Chondrocyte (in vitro differentiated cells): Measurements from ENCODE around the gene SLC66A2. TPM values are rescaled to one million over a fixed set of nuclear protein-coding genes. Genes with fewer than 3 reads are reported as not detected.

Source experiments
- DNase-seq: peaks from one replicate; pipeline ENCODE4 v3.0.0; 2021; ENCODE audit warnings: mixed read lengths, low spot score
- H3K27ac Mint-ChIP-seq: one replicate; pipeline ENCODE4 v1.8.0; 2021; ENCODE audit warnings: mild to moderate bottlenecking, moderate library complexity, mixed read lengths; ENCODE audit not compliant: unreplicated experiment
- H3K27me3 Mint-ChIP-seq: 2 replicates; pipeline ENCODE4 v1.8.0; 2021; ENCODE audit warnings: low read depth, mixed read lengths
- H3K36me3 Mint-ChIP-seq: 2 replicates; pipeline ENCODE4 v1.8.0; 2021; ENCODE audit warnings: low read depth, mixed read lengths
- H3K4me1 Mint-ChIP-seq: 2 replicates; pipeline ENCODE4 v1.8.0; 2021; ENCODE audit warnings: low read depth, mild to moderate bottlenecking, mixed read lengths
- H3K4me3 Mint-ChIP-seq: one replicate; pipeline ENCODE4 v1.8.0; 2021; ENCODE audit warnings: mild to moderate bottlenecking, moderate library complexity, mixed read lengths; ENCODE audit not compliant: unreplicated experiment
- H3K9me3 Mint-ChIP-seq: 2 replicates; pipeline ENCODE4 v1.8.0; 2021; ENCODE audit warnings: low read depth, mixed read lengths
- total RNA-seq: library from RNA; stranded (reverse); gene quantifications from 3 replicates; pipeline ENCODE4 v1.2.1, GENCODE V29; 2021
- TF ChIP-seq, protein P1 (sequence below): fragments of 200-600 bp; sonication (generic); IDR thresholded peaks from 2 replicates; pipeline ENCODE4 v1.5.0; 2021; ENCODE audit warnings: antibody characterized with exemption, mild to moderate bottlenecking, moderate library complexity

The SLC66A2 gene
- total RNA-seq, 1 donor from 2014 or later: 27.6 TPM

DNA sequence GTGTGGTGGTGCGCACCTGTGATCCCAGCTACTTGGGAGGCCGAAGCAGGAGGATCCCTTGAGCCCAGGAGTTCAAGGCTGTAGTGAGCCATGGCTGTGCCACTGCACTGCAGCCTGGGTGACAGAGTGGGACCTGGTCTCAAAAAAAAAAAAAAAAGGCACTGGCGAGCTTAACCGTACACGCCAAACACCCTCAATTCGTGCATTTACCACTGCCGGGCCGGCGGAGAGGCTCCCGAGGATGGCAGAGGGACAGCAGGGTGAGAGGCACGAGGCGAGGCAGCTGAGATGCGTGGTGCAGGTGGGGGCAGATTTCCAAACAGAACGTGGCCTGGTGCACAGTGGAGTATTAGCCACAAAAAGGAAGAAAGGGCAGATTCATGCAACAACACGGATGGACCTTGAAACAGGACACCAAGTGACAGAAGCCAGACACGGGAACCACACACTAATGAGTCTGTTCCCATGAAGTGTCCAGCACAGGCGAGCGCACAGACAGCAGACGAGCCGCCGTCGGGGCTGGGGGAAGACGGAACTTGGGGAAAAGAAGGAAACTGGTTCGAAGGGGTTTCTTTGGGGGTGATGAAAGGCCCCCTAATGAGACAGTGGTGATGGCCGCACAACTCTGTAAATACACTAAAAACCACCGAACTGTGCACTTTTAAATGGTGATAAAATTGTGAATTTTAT is 27.4 kb downstream of the SLC66A2 start:
- TF ChIP-seq, protein P1, sequence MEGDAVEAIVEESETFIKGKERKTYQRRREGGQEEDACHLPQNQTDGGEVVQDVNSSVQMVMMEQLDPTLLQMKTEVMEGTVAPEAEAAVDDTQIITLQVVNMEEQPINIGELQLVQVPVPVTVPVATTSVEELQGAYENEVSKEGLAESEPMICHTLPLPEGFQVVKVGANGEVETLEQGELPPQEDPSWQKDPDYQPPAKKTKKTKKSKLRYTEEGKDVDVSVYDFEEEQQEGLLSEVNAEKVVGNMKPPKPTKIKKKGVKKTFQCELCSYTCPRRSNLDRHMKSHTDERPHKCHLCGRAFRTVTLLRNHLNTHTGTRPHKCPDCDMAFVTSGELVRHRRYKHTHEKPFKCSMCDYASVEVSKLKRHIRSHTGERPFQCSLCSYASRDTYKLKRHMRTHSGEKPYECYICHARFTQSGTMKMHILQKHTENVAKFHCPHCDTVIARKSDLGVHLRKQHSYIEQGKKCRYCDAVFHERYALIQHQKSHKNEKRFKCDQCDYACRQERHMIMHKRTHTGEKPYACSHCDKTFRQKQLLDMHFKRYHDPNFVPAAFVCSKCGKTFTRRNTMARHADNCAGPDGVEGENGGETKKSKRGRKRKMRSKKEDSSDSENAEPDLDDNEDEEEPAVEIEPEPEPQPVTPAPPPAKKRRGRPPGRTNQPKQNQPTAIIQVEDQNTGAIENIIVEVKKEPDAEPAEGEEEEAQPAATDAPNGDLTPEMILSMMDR: no peak
- H3K4me1 Mint-ChIP-seq: no peaks in the 10 kb centered on the region
- peaks cover 19% of the 10 kb centered on the region for H3K36me3 Mint-ChIP-seq
- H3K27me3 Mint-ChIP-seq: no peaks in the 10 kb centered on the region
- no peak overlapping the region for H3K27ac Mint-ChIP-seq
- DNase-seq: peak; percentile 72
- H3K4me3 Mint-ChIP-seq: no peak overlapping the region
- peaks cover 3% of the 10 kb centered on the region for H3K9me3 Mint-ChIP-seq

DNA sequence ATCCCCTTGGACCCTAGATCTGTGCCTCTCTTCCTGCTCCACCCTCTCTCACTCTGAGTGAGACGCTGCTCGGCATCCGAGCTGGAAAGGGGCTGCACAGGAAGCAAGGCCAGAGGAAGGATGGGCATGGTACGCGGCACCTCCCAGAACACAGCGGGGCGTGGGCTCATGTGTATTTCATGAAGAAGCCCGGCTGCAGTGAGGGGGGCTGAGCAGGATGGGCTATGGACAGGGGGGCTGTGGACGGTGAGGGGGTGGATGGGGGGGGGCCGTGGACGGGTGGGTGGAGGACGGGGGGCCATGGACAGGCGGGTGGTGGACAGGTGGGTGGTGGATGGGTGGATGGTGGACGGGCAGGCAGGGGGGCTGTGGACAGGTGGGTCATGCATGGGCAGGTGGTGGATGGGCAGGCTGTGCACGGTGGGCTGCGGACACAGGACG is 28.5 kb downstream of the SLC66A2 start:
- DNase-seq: peak; percentile 85
- no peaks in the 10 kb centered on the region for H3K4me1 Mint-ChIP-seq
- no peaks in the 10 kb centered on the region for H3K9me3 Mint-ChIP-seq
- H3K36me3 Mint-ChIP-seq: peaks cover 15% of the 10 kb centered on the region
- no peak overlapping the region for H3K4me3 Mint-ChIP-seq
- no peak overlapping the region for H3K27ac Mint-ChIP-seq
- TF ChIP-seq, protein P1: no peak
- no peaks in the 10 kb centered on the region for H3K27me3 Mint-ChIP-seq

DNA sequence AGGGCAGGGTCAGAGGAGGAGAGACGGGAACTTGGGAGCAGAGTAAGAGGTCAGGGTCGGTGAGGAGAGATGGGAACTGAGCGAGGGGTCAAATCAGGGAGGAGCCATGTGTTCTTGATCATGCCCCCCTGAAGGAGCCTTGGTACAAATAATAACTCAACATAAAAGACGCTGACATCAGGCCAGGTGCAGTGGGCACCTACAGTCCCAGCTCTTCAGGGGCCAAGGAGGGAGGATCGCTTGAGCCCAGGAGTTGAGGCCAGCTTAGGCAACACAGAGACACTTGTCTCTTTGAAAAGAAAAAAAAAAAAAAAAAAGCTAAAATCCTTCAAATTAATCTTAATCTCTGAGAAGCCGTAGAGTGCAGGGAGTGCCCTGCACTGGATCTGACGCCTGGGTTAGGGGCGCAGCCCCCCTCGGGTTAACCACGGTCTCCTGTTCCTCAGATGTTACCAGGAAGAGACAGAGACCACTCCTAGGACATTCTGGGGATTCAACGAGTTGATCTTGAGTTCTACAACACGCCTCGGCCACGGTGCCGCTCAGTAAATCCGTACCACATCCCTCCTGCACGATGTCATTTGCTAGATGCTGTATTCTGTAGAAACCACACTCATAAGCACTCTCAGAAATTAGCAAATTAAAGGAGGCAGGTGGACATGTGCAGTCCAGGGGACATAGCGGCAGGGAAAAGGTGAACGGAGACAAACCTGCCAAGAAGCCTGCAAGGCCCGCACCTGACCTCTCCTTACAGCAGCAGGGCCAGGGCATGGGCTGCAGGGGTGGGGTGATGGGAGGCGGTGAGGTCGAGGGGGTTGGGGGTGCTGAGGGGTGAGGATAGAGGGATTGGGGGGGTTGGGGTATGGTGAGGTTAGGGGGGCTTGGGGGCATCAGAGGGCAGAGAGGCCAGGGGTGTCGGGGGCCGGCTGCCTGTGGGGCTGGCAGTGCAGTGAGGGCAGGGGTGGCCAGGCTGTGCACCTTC is 29.2 kb downstream of the SLC66A2 start:
- no peaks in the 10 kb centered on the region for H3K9me3 Mint-ChIP-seq
- peak; percentile 41 for DNase-seq
- H3K27ac Mint-ChIP-seq: no peak overlapping the region
- TF ChIP-seq, protein P1: no peak
- H3K4me1 Mint-ChIP-seq: no peaks in the 10 kb centered on the region
- H3K36me3 Mint-ChIP-seq: peaks cover 16% of the 10 kb centered on the region
- H3K4me3 Mint-ChIP-seq: no peak overlapping the region
- no peaks in the 10 kb centered on the region for H3K27me3 Mint-ChIP-seq

DNA sequence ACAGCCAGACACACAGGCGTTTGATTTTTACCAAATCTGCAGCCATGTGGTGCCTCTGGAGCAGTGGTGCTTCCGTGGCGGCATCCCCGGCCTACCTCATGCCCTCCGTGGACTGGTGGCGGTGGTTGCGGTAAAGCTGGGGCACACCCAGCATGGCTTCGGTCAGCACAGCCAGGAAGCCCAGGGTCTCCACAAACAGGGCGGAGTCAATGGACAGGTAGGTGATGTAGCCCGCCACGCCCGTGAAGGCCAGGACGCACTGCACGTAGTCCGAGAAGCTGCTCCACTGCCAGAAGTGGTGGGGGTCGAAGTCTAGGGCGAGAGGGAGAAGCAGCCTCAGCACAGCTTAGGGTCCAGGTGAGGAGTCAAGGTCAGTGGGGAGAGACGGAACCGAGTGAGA is 32.4 kb downstream of the SLC66A2 start:
- H3K4me3 Mint-ChIP-seq: no peak overlapping the region
- TF ChIP-seq, protein P1: no peak
- peaks cover 24% of the 10 kb centered on the region for H3K36me3 Mint-ChIP-seq
- no peak overlapping the region for H3K27ac Mint-ChIP-seq
- peak; percentile 70 for DNase-seq
- no peaks in the 10 kb centered on the region for H3K4me1 Mint-ChIP-seq
- no peaks in the 10 kb centered on the region for H3K9me3 Mint-ChIP-seq
- no peaks in the 10 kb centered on the region for H3K27me3 Mint-ChIP-seq

DNA sequence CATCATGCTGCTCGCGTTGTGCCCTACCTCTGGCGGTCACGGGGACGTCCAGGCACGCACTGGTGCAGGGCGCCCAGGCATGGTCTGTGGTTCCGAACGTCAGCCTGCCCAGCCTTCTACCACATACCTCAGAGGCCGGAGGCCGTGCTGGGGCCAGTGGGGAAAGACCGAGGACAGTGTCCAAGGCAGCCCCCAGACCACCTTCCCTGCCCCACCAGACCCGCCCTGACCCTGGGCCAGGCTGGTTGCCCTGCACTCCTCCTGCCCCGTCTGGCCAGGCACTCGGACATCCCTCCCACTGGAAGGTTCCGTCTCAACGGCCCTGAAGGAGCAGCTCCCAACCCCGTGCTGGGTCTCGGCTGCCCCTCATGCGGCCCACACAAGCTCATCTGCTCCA is 32.8 kb downstream of the SLC66A2 start:
- no peaks in the 10 kb centered on the region for H3K9me3 Mint-ChIP-seq
- no peaks in the 10 kb centered on the region for H3K4me1 Mint-ChIP-seq
- peak; percentile 92 for DNase-seq
- H3K36me3 Mint-ChIP-seq: peaks cover 21% of the 10 kb centered on the region
- H3K27ac Mint-ChIP-seq: no peak overlapping the region
- H3K27me3 Mint-ChIP-seq: no peaks in the 10 kb centered on the region
- TF ChIP-seq, protein P1: no peak
- H3K4me3 Mint-ChIP-seq: no peak overlapping the region
